ENCODE measurements around the gene ACOT7. TPM values are rescaled to one million over a fixed set of nuclear protein-coding genes. Genes with fewer than 3 reads are reported as not detected.

ACOT7 gene
- total RNA-seq, 1 experiment from 2014 or later: 151 TPM

GRCh38 chr1:6409053-6409452, 15.5 kb upstream of the ACOT7 start (continued):
- TF ChIP-seq E2F5 (CRISPR knock-in tag; IDR thresholded peaks at IDR 0.05) (no peak), RORB (CRISPR knock-in tag; IDR thresholded peaks at IDR 0.05) (no peak), KAT7 (CRISPR knock-in tag; IDR thresholded peaks at IDR 0.05; ENCODE audit: borderline replicate concordance) (no peak), SP1 (CRISPR knock-in tag; conservative IDR thresholded peaks at IDR 0.05) (no peak), NFE2L1 (CRISPR knock-in tag; IDR thresholded peaks at IDR 0.05) (no peak), ERG (CRISPR knock-in tag; IDR thresholded peaks at IDR 0.05) (no peak), FOXP4 (CRISPR knock-in tag; IDR thresholded peaks at IDR 0.05) (no peak)

GRCh38 chr1:6408023-6408422, 14.5 kb upstream of the ACOT7 start:
- ChIA-PET POLR2A (no interaction called here), CTCF (interaction anchor here (1.1 to 2.3 kb wide), 8 partner anchors 12 to 203 kb away, joined by 3 to 7 read pairs (median 4); partner anchors contain the start of gene HES2)
- H3K27me3 Mint-ChIP-seq (ENCODE audit: low read depth): peaks cover 36% of the 10 kb centered on the region
- DNase-seq (ENCODE audit: low spot score) (no peak), ATAC-seq (no peak)
- H3K4me3 Mint-ChIP-seq: no peak overlapping the region
- H3K36me3 Mint-ChIP-seq: no peaks in the 10 kb centered on the region
- no peak for TF ChIP-seq USF1 (CRISPR knock-in tag; IDR thresholded peaks at IDR 0.05)
- no peak for TF ChIP-seq IRF2 (CRISPR knock-in tag; IDR thresholded peaks at IDR 0.05; ENCODE audit: borderline replicate concordance, low read depth)
- TF ChIP-seq JUN (CRISPR knock-in tag; IDR thresholded peaks at IDR 0.05): no peak
- no peak for TF ChIP-seq TCF7 (CRISPR knock-in tag; IDR thresholded peaks at IDR 0.05; ENCODE audit: low read depth)
- no peak for TF ChIP-seq GABPB1 (CRISPR knock-in tag; IDR thresholded peaks at IDR 0.05)
- TF ChIP-seq GTF2I (CRISPR knock-in tag; conservative IDR thresholded peaks at IDR 0.05): no peak
- no peak for TF ChIP-seq TEAD1 (CRISPR knock-in tag; IDR thresholded peaks at IDR 0.05)
- no peak for TF ChIP-seq ELF4 (CRISPR knock-in tag; IDR thresholded peaks at IDR 0.05; ENCODE audit: low read depth)
- TF ChIP-seq ZNF512 (CRISPR knock-in tag; IDR thresholded peaks at IDR 0.05; ENCODE audit: borderline replicate concordance): no peak
- no peak for TF ChIP-seq MXD4 (CRISPR knock-in tag; IDR thresholded peaks at IDR 0.05; ENCODE audit: borderline replicate concordance)
- no peak for TF ChIP-seq RELA (CRISPR knock-in tag; IDR thresholded peaks at IDR 0.05; ENCODE audit: borderline replicate concordance)
- no peak for TF ChIP-seq CBFB (CRISPR knock-in tag; IDR thresholded peaks at IDR 0.05; ENCODE audit: low read depth)
- TF ChIP-seq ZMAT4 (CRISPR knock-in tag; IDR thresholded peaks at IDR 0.05): no peak
- no peak for TF ChIP-seq ERG (CRISPR knock-in tag; IDR thresholded peaks at IDR 0.05)
- no peak for TF ChIP-seq ETV6 (CRISPR knock-in tag; IDR thresholded peaks at IDR 0.05)
- no peak for TF ChIP-seq OVOL2 (CRISPR knock-in tag; IDR thresholded peaks at IDR 0.05; ENCODE audit: borderline replicate concordance)
- no peak for TF ChIP-seq PRRX2 (CRISPR knock-in tag; IDR thresholded peaks at IDR 0.05)
- TF ChIP-seq ZNF423 (CRISPR knock-in tag; IDR thresholded peaks at IDR 0.05): no peak
- no peak overlapping the region for H3K27ac Mint-ChIP-seq
- H3K9me3 Mint-ChIP-seq: no peaks in the 10 kb centered on the region
- H3K4me1 Mint-ChIP-seq: no peaks in the 10 kb centered on the region
